Keratinocyte (primary cell): Measurements from ENCODE around the gene MRPL53.

Source experiments
- CTCF ChIP-seq, 3 experiments: IDR thresholded peaks in 1 of 3; conservative IDR thresholded peaks in 1 of 3; optimal IDR thresholded peaks in 1 of 3; 2 replicates in 2 of 3; 3 replicates in 1 of 3; pipeline versions ENCODE3 to v1.5.1; 2011; ENCODE audit warnings: low read length in 3 of 3, mild to moderate bottlenecking in 3 of 3, moderate library complexity in 2 of 3, control low read depth in 1 of 3, inconsistent platforms in 1 of 3; ENCODE audit not compliant: insufficient read depth in 2 of 3; ENCODE audit errors: extremely low read depth in 1 of 3
- EZH2 ChIP-seq: IDR thresholded peaks from one replicate; pipeline ENCODE4 v1.6.1; 2012; ENCODE audit warnings: inconsistent platforms, mild to moderate bottlenecking, low read length, moderate library complexity

- TF ChIP-seq EZH2 (no peak), CTCF (optimal IDR thresholded peaks at IDR 0.05 in 1 of 3, IDR thresholded peaks at IDR 0.05 in 1 of 3, conservative IDR thresholded peaks at IDR 0.05 in 1 of 3; ENCODE audit: extremely low read depth in 1 of 3, insufficient read depth in 2 of 3, low read length in 3 of 3) (no peak)
These were observed 40.5 kb upstream of the MRPL53 start for GRCh38 chr2:74512744-74513604.
